ENCODE results near the gene ANKRD6. TPM values are rescaled to one million over a fixed set of nuclear protein-coding genes. Genes with fewer than 3 reads are reported as not detected.

The ANKRD6 gene
- total RNA-seq, 6 experiments from 2014 or later, result 5.3 to 14.8 (median 8.3) TPM

DNA sequence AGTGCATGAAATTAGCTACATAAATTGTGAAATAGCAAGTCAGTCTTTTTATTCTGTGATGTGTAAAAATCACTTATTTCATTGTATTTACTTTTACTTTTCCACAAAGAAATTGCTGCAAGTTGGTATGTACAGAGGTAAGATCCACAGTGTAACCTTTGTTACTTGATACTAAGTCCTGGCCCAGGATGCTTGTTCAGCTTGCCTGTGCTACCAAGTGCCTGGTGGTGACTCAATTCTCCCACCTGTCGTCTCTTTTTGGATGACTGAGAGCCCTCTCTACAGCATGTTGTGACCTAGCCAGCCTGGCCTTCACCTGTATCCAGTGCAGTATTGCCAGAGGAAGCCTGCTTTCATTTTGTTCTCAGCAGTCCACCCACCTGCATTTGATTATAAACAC is 54.9 kb downstream of the ANKRD6 start:
- no peaks in the 10 kb centered on the region for H3K9me3 ChIP-seq
- H3K36me3 ChIP-seq, result no peaks in the 10 kb centered on the region
- H3K27me3 ChIP-seq, result no peaks in the 10 kb centered on the region
- WGBS (ENCODE audit: insufficient coverage, low coverage, low lambda C conversion rate, missing lambda C conversion rate), result 88% methylated on average over 1 of the region's 1 CpG
- ATAC-seq, result peak; percentile 23 to 75 (median 48)
- TF ChIP-seq, protein P1, sequence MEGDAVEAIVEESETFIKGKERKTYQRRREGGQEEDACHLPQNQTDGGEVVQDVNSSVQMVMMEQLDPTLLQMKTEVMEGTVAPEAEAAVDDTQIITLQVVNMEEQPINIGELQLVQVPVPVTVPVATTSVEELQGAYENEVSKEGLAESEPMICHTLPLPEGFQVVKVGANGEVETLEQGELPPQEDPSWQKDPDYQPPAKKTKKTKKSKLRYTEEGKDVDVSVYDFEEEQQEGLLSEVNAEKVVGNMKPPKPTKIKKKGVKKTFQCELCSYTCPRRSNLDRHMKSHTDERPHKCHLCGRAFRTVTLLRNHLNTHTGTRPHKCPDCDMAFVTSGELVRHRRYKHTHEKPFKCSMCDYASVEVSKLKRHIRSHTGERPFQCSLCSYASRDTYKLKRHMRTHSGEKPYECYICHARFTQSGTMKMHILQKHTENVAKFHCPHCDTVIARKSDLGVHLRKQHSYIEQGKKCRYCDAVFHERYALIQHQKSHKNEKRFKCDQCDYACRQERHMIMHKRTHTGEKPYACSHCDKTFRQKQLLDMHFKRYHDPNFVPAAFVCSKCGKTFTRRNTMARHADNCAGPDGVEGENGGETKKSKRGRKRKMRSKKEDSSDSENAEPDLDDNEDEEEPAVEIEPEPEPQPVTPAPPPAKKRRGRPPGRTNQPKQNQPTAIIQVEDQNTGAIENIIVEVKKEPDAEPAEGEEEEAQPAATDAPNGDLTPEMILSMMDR (IDR thresholded peaks at IDR 0.05), result no peak
- TF ChIP-seq POLR2A (IDR thresholded peaks at IDR 0.05), result no peak
- intact Hi-C loops (cut with DNase I), result no loop called here
- H3K4me1 ChIP-seq, result no peaks in the 10 kb centered on the region
- H3K27ac ChIP-seq, result no peak overlapping the region
- H3K4me3 ChIP-seq, result no peak overlapping the region
- no peak for DNase-seq

DNA sequence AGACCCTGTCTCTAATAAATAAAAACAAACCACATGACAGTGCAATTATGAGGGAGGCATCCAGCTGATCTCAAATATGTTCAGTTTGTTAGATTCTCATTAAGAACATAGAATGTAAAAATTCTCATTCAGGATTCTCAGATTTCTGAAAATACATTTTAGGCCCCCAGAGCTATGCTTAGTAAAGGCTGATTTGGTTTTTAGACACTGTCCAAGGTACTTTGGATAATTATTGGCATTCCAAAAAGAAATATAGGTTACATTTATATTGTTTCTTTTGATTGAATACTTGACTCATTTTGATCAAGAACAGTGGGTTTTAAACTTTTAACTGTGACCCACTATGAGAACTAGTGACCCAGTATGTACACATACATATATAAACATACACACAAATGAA is 55.5 kb downstream of the ANKRD6 start:
- Histone ChIP-seq H3K4me1 (no peaks in the 10 kb centered on the region), H3K9me3 (no peaks in the 10 kb centered on the region), H3K4me3 (no peak overlapping the region), H3K27ac (no peak overlapping the region), H3K36me3 (no peaks in the 10 kb centered on the region), H3K27me3 (no peaks in the 10 kb centered on the region)
- ATAC-seq (no peak), DNase-seq (no peak)
- no peak for TF ChIP-seq POLR2A (IDR thresholded peaks at IDR 0.05)
- TF ChIP-seq, protein P1 (IDR thresholded peaks at IDR 0.05), result no peak
- intact Hi-C loops (cut with DNase I), result no loop called here

DNA sequence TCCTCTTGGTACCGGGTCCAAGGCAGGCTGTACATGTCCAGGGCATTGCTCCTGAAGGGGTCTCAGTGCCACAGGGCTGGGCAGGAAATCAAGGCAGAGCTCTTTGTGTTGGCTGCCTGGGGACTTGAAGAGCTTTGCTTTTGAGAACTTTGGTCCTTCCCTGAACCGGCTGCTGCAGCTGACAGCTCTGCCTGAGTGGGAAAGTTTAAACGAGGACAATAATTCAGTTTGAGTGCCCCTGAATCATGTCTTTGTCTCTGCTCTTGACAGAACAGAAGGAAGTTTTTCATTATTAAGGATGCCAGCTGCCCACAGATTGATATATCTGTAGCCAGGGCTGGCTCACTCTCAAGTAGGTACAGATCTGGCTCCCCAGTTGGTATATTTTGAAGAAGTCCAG is 56.1 kb downstream of the ANKRD6 start:
- 26% methylated on average over 3 of the region's 3 CpGs for whole genome bisulfite sequencing (ENCODE audit: insufficient coverage, low coverage, low lambda C conversion rate, missing lambda C conversion rate)
- DNase-seq (no peak), ATAC-seq (no peak)
- no peak overlapping the region for H3K4me3 ChIP-seq
- no peaks in the 10 kb centered on the region for H3K36me3 ChIP-seq
- H3K4me1 ChIP-seq, result no peaks in the 10 kb centered on the region
- intact Hi-C loops (cut with DNase I), result no loop called here
- H3K27ac ChIP-seq, result no peak overlapping the region
- TF ChIP-seq, protein P1 (IDR thresholded peaks at IDR 0.05), result no peak
- no peak for TF ChIP-seq POLR2A (IDR thresholded peaks at IDR 0.05)
- no peaks in the 10 kb centered on the region for H3K27me3 ChIP-seq
- no peaks in the 10 kb centered on the region for H3K9me3 ChIP-seq

DNA sequence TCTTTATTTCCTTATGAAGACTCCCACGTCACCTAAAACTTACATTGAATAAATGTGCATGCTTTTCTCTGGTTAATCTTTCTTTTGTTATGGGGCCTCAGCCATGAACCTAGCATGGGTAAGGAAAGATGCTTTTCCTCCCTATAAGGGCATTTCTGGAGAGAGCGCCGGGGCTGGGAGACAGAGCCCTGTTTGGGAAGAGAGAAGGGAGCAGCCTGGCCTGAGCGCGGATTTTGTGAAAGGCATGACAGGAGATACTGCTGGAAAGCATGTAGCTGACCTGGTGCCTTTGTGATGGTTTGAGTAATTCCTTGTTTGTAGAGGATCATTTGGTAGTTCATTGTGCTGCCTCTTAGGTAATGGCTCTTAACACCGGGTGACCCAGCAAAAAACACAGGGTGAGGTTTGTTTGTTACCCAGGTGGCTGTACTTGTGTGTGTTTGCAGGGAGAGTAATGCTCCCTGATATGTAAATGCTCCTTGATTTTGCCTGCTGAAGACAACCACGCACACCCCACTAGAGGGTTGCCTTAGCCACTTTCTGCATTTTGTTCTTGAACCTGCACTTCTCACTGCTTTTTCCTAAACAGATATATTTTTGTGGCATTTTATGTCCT is 59.2 kb downstream of the ANKRD6 start:
- ATAC-seq, result peak in 1 of 4 donors; percentile 19
- no peak for TF ChIP-seq POLR2A (IDR thresholded peaks at IDR 0.05)
- TF ChIP-seq, protein P1 (IDR thresholded peaks at IDR 0.05), result no peak
- intact Hi-C loops (cut with DNase I), result no loop called here

More for the DNA sequence above, 59.2 kb downstream of the ANKRD6 start:
- Histone ChIP-seq H3K4me1 (no peaks in the 10 kb centered on the region), H3K9me3 (no peaks in the 10 kb centered on the region), H3K4me3 (no peak overlapping the region), H3K27ac (no peak overlapping the region), H3K36me3 (no peaks in the 10 kb centered on the region), H3K27me3 (no peaks in the 10 kb centered on the region)
- 78% methylated on average over 6 of the region's 7 CpGs for WGBS (ENCODE audit: insufficient coverage, low coverage, low lambda C conversion rate, missing lambda C conversion rate)
- no peak for DNase-seq

Data from right lobe of liver (tissue), 6 donors.